Stimulated activated CD4-positive, alpha-beta T cell treated with anti-CD3 and anti-CD28 coated beads, TNF-alpha, amount 100 ng/mL, for 1 hour (primary cell): ENCODE results near the gene HNRNPLL.

Experiments used
- DNase-seq, 3 donors: peaks; one replicate each; pipeline ENCODE4 v3.0.0-alpha.2; 2020; ENCODE audit warnings: low read depth in 3 of 3, low spot score in 1 of 3

HNRNPLL gene

DNA sequence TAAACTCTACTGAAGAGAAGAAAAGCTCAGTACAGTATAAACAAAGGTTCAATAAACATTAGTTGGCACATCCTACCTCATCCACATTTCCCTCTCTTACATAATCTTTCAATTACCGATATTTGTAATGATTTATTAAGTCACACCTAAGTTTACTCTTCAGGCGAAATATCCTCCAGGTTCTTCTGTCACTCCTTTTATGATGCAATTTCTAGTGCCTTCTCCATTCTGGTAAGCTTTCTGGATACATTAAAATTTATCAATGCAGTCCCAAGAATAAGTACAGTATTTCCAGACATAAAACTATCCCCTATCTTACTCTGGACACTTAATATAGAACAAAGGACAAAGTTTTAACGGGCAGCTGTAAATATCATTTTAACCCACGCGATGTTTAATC is 5.6 kb downstream of the HNRNPLL start:
- no peak for DNase-seq

DNA sequence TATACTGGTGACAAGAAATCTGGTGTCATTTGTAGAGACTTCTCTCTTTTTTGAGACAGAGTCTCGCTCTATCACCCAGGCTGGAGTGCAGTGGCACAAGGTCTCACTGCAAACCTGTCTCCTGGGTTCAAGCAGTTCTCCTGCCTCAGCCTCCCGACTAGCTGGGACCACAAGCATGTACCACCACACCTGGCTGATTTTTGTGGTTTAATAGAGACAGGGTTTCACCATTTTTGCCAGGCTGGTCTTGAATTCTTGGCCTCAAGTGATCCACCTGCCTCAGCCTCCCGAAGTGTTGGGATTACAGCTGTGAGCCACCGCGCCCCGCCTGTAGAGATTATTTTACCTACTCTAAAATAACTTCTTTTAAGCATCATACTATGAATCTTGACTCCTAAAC is 6.5 kb downstream of the HNRNPLL start:
- DNase-seq = no peak

DNA sequence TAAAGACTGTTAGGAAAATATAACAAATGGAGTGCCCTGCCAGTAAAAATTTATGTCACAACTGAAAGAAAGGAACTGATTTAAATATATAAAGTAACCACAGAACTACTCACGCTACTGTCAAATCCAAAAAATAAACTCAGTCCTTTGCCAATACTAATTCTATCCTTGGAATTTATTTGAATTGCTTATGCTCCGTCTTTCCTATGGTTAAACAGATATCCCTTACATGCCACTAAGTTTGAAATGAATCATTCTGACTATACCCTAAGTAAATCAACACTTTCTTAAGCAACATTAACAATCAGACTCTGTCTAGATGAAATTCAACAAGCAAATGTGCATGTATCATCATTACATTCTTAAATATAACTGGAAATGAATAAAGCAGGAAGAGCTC is 9.8 kb downstream of the HNRNPLL start:
- no peak for DNase-seq

DNA sequence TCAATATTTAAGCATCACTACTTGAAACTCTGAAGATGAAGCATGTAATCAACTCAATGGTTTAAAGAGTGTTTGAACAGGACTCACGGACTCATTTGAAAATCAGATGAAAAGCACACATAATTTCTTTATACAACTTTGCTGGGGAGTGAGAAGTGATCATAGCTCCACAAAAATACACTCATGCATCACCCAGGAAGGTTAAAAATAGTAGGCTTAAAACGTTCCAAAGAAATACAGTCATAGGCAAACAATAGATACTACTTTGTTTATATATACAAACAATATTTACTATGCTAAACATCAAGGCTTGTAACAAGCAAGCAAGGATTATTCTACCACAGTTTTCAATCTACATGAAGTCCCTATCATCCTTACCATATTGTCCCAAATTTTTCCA is 11.6 kb downstream of the HNRNPLL start:
- no peak for DNase-seq

DNA sequence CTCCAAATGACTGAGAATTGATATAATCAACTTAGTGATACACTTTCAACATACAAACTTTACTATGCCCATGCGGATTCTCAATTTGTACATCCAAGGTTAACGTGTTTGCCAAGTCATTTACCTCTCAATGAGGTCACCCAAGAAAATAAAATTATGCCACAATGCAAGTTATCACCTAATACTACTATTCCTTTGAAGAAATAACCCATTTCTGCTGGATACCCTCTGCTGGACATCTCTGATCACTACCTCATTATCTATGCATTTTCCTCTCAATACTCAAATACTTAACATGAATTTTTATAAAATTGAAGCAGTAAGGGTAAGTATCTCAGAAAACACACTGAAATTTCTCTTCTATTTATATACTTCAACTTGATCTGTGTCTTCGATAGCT is 12.7 kb downstream of the HNRNPLL start:
- DNase-seq = no peak

DNA sequence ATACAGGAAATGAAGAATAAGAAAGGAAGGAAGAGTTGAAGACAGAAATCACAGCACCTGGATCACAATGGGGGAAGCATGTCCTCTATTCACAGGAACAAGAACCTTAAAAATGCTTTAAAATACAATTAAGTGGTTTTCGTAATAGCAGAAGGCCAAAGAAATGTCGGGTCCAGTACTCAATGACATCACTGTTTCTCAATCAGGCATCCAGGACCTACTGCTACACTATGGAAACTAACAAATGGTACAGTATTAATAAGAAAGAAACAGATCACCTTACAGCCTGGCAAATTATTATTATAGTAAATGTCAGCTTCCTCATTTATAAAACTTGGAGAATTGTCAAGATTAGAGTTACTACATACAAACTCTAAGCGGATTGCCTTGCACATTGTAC is 15.8 kb downstream of the HNRNPLL start:
- no peak for DNase-seq

DNA sequence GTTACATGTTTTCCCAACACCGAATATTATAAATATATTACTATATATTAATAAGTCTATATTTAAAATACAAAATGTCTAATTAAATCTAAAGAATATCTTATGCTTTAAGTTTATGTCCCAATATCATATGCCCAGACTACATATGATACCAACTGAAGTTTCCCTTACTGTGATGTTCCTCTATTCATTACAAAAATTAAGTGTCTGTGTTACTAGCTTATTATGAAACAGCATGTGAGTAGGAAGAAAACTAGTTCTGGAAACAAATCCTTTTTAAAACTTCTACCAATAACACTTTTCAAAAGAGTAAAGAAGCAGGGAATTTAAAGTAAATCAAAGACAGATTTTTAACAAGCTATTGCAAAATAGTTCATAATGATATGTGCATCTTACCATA is 17.8 kb downstream of the HNRNPLL start:
- DNase-seq = no peak

DNA sequence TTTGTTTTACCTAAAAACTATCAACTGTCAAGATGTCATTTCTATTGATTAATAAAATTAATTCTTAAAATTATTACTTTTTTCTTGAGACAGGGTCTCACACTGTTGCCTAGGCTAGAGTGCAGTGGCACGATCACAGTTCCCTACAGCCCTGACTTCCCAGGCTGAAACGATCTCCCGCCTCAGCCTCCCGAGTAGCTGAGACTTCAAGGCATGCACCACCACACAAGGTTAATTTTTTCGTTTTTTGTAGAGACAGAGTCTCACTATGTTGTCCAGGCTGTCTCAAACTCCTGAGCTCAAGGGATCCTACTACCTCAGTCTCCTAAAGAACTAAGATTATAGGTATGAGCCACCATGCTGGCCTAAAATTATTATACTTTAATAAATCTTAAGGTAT is 18.7 kb downstream of the HNRNPLL start:
- DNase-seq = no peak

DNA sequence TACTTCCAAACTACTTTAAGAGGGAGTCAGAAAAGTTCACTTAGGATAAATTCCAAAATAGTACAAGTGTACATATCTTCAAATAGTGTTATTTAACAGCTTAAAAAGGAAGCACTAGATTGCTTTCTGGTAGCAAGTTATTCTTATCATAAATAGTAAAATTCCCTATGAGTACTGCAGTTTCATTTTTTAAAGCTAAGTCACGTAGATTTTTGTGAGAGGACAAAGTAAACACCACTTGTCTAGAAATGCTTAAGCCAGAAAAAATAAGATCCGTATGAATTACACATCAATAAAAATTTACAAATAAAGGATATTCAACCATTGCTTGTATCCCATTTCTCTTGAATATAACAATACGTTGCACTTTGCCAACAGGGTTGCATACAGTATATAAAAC is 19.2 kb downstream of the HNRNPLL start:
- no peak for DNase-seq

DNA sequence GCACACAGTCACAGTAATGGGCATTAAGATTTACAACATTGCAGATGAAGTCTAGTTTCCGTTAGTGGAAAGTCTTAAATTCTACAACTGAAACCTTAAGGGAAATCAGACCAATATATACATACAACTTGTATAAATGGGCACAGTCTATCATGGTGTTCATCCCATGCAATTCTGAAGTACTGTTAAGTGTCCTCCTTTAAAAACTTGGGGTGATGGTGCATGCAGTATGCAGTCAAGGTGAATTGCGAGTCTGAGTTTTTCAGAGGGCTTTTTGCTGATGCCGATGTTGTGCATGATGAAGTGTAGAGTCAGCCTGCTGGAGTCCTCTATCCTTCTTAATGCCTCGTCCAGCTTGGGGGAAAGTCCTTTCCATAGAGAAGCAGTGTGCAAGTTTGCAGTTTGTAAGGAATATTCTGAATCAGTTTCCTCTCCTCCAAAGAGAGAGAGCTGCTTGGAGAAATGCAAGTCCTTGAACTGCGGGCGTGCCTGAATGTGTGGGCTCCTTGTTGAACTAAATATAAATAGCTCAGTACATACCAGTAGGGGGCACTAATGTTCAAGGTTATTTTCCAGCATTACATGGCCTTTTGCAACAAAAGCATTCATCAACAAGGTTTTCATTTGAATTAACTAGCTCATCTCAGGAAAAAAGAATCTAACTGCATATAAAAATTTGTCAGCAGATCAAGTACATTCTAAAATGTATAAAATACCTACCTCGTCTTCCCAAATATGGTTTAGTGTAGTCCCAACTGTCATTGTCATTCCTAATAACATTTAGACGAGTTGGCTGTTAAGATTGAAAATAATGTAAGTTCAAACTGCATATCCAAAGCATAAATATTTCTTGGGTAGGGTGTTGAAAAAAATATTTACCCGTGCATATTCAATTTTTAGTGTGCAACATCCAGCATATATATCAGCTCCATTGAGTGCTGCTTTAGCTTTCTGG is 21.3 kb downstream of the HNRNPLL start:
- DNase-seq = no peak

DNA sequence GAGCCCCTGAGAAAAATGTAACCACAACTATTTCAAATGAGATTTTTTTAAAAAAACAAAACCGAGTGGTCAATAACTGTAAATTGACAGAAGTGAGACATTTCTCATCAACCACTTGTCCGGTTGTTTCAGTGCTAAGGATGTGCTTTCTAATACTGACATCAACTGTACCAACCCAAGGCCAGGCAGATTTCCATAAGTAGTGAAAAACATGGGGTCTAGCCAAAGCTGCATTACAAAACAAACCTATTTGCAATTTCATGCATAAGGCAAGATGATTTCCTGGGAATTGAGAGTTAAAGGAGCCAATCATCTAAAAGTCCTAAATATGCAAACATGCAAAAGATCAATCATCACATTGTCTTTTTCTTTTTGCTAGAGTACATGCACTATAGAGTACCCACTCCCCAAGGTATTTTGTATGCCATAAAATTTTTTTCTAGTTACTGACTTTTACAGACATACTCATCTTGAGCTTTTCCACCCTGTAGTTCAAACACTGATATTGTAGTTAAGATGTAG is 22.6 kb downstream of the HNRNPLL start:
- no peak for DNase-seq

DNA sequence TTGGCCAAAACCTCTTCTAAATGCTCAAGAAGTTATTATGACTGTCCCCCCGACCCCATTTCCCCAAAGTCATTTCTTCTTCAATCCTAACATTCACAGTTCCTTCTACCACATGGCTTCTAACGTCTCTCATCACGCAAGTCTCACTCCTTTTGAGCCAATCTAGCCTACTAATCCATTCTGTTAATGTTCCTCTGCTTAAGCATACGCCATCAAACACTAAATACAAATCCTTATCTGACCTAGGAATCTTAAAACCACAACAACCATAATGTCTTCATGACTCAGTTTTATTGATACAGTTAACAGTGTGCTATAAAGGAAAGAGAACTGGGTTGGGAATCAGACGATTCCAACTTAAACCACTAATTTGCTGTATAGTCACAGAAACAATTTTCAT is 23.9 kb downstream of the HNRNPLL start:
- DNase-seq = no peak

DNA sequence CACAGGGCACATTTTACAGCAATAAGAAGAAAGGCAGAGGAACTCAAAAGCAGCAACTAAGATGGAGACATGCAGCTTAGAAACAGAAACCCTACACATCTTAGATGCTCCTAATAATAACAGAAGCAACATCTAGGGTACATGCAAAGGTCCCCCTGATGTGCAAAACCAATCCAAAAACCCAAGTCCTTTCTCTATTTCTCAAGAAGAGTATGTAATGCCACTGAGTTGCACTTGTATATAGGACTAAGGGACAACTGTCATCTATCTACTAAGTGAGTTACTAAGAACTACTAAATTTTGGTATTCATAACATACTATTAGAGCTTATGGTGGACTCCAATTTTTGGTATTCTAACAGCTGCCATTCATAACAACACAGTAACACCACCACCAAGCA is 28.4 kb downstream of the HNRNPLL start:
- no peak for DNase-seq

DNA sequence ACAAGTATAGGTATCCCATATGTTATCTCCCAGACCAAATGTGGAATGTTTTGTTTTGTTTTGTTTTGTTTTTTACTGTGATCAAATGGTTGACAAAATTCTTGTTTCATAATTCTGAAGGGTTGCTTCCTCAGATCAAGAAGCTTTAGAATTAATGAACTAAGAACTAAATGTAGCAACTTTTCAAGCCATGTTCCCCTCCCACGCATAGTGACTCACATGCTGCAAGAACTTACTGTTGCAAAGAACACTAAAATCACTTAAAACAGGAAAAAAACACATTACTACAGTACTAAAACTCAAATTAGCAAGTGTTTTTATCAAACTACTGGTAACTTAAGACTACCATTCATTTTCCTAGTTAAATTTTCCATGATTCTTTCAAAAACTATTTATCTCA is 30.6 kb downstream of the HNRNPLL start:
- DNase-seq = no peak

DNA sequence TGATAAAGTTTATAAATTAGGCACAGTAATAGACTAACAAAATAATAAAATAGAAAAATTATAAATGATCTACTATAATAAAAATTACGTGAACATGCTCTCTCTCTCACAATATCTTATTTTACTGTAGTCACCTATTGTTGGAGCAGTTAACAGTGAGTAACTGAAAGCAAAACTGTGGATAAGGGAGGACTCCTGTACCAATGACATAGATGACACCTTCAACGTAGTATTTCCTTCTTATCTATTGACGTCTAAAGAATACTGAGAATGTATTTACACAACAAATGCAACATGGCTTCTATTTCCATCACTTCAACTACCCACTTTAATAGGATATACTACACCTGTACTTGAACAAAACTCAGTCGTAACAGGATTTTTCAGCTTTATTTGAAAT is 31.5 kb downstream of the HNRNPLL start:
- no peak for DNase-seq

DNA sequence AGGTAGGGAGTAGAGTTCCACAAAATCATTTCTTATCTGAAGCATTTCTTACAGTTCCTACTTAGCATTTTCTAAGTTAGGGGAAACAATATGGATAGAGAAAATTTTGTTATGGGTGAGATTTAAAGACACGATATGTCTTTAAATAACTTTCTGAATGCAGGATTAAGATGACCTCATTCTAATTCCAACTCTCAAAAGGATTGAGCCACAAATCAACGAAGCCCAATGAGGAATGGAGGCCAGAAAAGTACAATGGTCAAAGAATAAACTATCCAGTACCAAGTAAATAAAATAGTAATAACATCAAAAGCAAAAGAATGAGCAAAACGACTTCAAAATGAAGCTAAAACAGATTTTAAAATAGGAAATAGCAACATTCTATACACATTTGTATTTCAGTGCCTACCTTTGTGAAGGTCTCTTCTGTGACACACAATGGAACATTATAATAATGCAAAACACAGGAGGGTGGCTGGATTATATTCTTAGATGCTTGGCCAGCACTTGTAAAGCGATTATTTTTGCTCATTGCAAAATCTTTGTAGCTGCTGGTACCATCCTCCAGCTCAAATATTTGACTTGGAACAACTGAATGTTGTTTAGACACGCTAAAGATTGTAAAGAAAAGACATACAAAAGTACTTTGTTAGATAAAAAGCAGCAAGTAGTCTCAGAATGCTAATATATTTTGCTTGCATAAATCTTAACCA is 33.8 kb downstream of the HNRNPLL start:
- no peak for DNase-seq

DNA sequence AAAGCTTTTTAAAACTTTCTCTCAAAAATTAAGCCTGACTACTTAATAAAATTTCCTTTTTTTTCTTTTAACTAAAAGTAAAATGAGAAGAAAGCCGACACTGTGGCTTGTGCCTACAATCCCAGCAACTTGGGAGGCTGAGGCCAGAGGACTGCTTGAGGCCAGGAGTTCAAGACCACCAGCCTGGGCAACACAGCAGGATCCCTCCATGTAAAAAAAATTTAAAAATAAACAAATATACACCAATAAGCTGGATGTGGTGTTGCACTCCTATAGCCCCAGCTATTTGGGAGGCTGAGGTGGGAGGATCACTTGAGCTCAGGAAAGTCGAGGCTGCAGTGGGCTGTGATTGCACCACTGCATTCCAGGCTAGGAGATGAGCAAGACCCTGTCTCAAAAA is 37.4 kb downstream of the HNRNPLL start:
- no peak for DNase-seq

DNA sequence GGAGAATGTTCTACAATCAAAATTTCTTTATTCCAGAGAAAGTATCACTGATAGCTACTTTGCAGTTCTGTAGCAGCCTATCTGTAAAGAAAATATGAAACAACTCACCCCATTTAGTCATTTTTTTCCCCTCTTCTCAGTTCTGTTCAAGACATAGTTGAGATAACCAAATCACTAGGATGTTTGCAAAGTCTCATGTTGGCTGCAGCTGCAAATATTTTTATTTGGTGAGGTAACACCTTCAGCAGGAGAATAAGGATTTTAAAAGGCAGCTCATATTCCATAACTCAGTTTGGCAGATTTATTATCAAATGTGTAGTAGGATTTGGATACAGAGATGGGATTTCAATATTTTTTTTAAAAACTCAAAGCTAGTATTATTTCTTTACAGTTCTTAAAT is 41.0 kb downstream of the HNRNPLL start:
- no peak for DNase-seq

DNA sequence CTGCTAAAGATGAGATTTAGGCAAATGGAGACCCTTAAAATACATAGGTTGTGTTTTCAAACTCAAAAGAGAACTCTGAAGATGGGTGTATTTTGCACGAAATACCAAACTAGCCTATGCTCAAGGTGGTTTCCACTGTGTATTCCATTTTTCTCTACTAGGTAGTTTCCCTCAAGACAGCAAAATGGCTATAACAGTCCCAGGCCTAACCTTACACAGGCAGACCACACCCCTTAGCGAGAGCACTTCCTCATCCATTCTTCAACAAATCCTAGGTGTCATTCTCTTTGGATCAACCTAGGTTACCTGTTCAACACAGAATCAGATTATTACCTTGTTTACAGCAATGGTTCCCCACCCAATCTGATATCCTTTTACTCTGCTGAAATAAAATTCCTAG is 42.6 kb downstream of the HNRNPLL start:
- DNase-seq = no peak

DNA sequence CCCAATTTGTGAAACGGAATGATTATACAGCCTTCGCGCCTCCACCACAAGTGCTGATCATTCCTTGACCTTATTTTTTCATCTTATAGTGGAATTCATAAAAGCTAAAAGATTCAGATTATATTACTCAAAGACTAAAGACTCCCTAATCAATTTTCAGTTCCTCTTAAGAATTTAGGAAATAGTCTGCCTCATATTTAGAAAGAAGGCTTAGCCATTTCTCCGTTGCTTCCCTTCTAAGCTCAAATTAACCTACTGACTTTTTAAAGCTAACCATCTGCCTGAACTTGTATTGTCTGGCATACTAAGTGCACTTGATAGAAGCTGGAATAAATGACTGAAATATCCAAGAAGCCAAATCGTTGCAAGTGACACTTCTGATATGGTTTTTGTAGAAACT is 44.7 kb downstream of the HNRNPLL start:
- DNase-seq = no peak

DNA sequence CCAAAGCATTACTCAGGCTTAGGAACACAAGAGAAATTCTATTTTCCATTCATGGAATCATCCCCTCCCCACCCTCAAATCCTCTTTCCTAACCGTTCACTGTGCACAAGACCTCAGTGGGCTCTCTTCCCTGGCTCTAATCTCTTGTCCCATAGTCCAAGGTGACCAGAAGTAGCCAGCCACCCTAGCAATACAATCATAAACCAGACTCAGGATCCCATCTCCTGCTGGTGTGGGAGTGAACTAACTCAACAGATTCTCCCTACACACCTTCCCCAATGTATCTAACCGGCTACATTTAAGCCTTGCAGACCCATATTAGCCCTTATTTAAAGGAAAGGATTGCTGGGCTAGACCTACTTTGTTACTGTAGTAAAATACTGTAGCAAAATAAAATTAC is 45.5 kb downstream of the HNRNPLL start:
- DNase-seq = no peak

DNA sequence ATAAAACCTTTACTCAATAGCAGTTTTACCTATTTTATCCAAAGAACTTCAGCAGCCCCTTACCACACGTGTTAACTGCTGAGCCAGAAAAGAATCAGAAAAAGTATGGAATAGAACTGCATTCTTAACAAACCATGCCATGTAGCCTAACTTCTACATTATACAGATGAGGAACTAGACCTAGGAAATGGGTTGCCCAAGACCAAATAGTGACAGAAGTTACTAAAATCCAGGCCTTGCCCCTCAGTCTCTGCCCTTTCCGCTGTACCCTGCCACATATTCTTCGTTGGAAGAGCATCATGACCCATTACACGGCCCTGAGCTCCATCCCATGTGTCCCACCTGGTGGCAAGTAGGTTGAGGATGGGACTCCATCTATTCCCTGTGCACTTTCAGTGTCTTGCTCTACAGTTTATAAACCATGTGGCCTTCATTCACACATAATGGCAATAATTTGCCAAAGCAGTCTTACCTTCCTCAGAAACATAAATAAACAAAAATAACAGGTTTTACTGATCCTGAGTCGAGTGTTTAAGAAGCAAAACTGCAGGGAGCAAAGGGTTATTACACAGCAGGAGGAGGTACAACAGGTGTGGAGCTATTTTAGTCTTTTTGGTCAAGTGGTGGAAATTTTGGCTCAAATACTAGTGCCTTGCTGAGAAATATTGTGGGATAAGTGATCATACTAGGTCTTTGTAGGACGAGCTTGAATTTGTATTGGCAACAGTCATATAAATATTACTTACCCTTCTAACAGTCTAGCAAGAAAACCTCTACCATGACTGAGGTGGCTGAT is 46.5 kb downstream of the HNRNPLL start:
- DNase-seq = no peak
